ENCODE data around the gene KRT34.
A peak's percentile ranks its signal among the peaks of the same experiment; 100 is the strongest.
"Not testable (repeated sequence)": the region's sequence is repeated elsewhere in the genome, so short reads cannot be mapped to it uniquely, and the experiment has no call there.

Gene KRT34

DNA sequence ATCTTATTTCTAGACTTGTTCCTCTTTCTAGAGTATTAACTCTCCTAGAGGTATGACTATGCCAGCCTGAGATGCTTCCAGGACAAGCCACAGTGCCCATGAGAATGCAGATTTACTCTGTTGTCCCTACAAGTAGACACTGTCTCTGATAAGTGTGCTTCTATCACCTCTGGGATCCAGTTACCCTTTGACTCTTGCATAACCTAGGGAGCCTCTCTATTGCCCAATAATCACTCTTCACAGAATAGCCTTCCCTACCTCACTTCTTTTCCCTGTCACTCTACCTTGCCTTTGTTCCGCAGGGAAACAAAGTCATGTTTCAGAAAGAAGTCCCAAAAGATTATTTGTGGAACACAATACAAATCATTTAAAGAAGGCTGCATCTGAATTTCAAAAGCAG, 1.6 kb upstream of the KRT34 start:
- Histone ChIP-seq H4K91ac (ENCODE audit: low read length) (no peak overlapping the region), H4K8ac (ENCODE audit: low read length) (no peak overlapping the region), H2AFZ (ENCODE audit: low read depth, low read length) (no peak overlapping the region), H3K79me1 (replicated peaks; ENCODE audit: low read length, poor library complexity, severe bottlenecking) (no peaks in the 10 kb centered on the region), H3K27ac (ENCODE audit: low read length, poor library complexity, severe bottlenecking) (no peak overlapping the region), H3K14ac (ENCODE audit: low read length in 2 of 2) (no peak overlapping the region), H3K27me3 (ENCODE audit: control insufficient read depth in 1 of 2, insufficient read depth in 1 of 2, low read length in 2 of 2) (peaks cover 0 to 5% of the 10 kb centered on the region in 2 experiments), H2AK5ac (ENCODE audit: low read length, severe bottlenecking) (no peak overlapping the region), H3K9me3 (ENCODE audit: control insufficient read depth, low read length) (no peaks in the 10 kb centered on the region), H2BK15ac (ENCODE audit: low read depth, poor library complexity, severe bottlenecking) (no peak overlapping the region), H3K36me3 (ENCODE audit: control insufficient read depth in 1 of 2, insufficient read depth in 2 of 2, low read depth in 1 of 2, low read length in 2 of 2) (no peaks in the 10 kb centered on the region), H3K4me1 (ENCODE audit: control insufficient read depth, insufficient read depth, low read depth, low read length) (peaks cover 4% of the 10 kb centered on the region), H2BK5ac (ENCODE audit: low read depth, low read length, poor library complexity, severe bottlenecking) (no peak overlapping the region), H3K23ac (ENCODE audit: low read length in 2 of 2) (no peak overlapping the region), H3K4me3 (ENCODE audit: insufficient read depth in 1 of 2, low read depth in 1 of 2, low read length in 2 of 2) (no peak overlapping the region), H2BK120ac (ENCODE audit: low read depth, low read length) (no peak overlapping the region), H2BK12ac (ENCODE audit: low read length in 2 of 2) (no peak overlapping the region), H3K9ac (ENCODE audit: low read length) (no peak overlapping the region), H3K18ac (ENCODE audit: low read depth in 1 of 2, low read length in 2 of 2) (no peak overlapping the region), H3K4ac (ENCODE audit: low read depth in 1 of 2, low read length in 2 of 2) (no peak overlapping the region), H3K4me2 (ENCODE audit: low read length, poor library complexity, severe bottlenecking) (no peak overlapping the region)
- WGBS: 100% methylated on average over 1 of the region's 1 CpG
- no peak for DNase-seq

DNA sequence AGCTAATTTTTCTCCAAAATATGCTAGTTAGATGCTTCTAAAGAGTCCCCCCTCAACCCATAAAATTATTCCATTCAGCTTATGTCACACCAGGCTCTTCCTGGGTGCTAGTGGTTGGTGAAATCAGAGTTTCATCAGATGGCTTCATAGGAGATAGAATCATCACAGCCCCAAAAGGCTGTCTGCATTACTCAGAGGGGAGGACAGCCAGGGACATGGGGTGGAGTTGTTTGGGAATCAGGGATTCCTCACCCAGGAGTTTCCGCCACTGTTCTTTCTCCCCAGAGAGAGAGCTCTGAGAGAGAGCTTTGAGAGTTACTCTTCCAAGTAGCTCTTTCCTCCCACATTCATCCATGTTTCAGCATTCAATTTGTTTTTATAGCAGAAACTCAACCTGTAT, 288 bp upstream of the KRT34 start:
- Histone ChIP-seq H3K36me3 (ENCODE audit: control insufficient read depth in 1 of 2, insufficient read depth in 2 of 2, low read depth in 1 of 2, low read length in 2 of 2) (no peaks in the 10 kb centered on the region), H3K23ac (ENCODE audit: low read length in 2 of 2) (no peak overlapping the region), H2BK12ac (ENCODE audit: low read length in 2 of 2) (no peak overlapping the region), H3K18ac (ENCODE audit: low read depth in 1 of 2, low read length in 2 of 2) (no peak overlapping the region), H2AFZ (ENCODE audit: low read depth, low read length) (no peak overlapping the region), H3K27ac (ENCODE audit: low read length, poor library complexity, severe bottlenecking) (no peak overlapping the region), H3K27me3 (ENCODE audit: control insufficient read depth in 1 of 2, insufficient read depth in 1 of 2, low read length in 2 of 2) (no peaks in the 10 kb centered on the region), H3K9ac (ENCODE audit: low read length) (no peak overlapping the region), H4K8ac (ENCODE audit: low read length) (no peak overlapping the region), H3K4me2 (ENCODE audit: low read length, poor library complexity, severe bottlenecking) (no peak overlapping the region), H3K79me1 (replicated peaks; ENCODE audit: low read length, poor library complexity, severe bottlenecking) (no peaks in the 10 kb centered on the region), H3K4me3 (ENCODE audit: insufficient read depth in 1 of 2, low read depth in 1 of 2, low read length in 2 of 2) (no peak overlapping the region), H2BK120ac (ENCODE audit: low read depth, low read length) (no peak overlapping the region), H2AK5ac (ENCODE audit: low read length, severe bottlenecking) (no peak overlapping the region), H3K4me1 (ENCODE audit: control insufficient read depth, insufficient read depth, low read depth, low read length) (peaks cover 6% of the 10 kb centered on the region), H3K9me3 (ENCODE audit: control insufficient read depth, low read length) (no peaks in the 10 kb centered on the region), H3K14ac (ENCODE audit: low read length in 2 of 2) (no peak overlapping the region), H2BK15ac (ENCODE audit: low read depth, poor library complexity, severe bottlenecking) (no peak overlapping the region), H4K91ac (ENCODE audit: low read length) (no peak overlapping the region), H3K4ac (ENCODE audit: low read depth in 1 of 2, low read length in 2 of 2) (no peak overlapping the region), H2BK5ac (ENCODE audit: low read depth, low read length, poor library complexity, severe bottlenecking) (no peak overlapping the region)
- no CpG with 5 or more reads among the region's 1 CpG for WGBS
- DNase-seq: peak; percentile 32

- H2AFZ ChIP-seq (ENCODE audit: low read depth, low read length); H3K27me3 ChIP-seq (ENCODE audit: control insufficient read depth in 1 of 2, insufficient read depth in 1 of 2, low read length in 2 of 2); H2BK15ac ChIP-seq (ENCODE audit: low read depth, poor library complexity, severe bottlenecking); H3K4me3 ChIP-seq (ENCODE audit: insufficient read depth in 1 of 2, low read depth in 1 of 2, low read length in 2 of 2); H2BK12ac ChIP-seq (ENCODE audit: low read length in 2 of 2); H2BK120ac ChIP-seq (ENCODE audit: low read depth, low read length); H3K9me3 ChIP-seq (ENCODE audit: control insufficient read depth, low read length); H3K79me1 ChIP-seq (replicated peaks; ENCODE audit: low read length, poor library complexity, severe bottlenecking); H3K4me2 ChIP-seq (ENCODE audit: low read length, poor library complexity, severe bottlenecking); H3K27ac ChIP-seq (ENCODE audit: low read length, poor library complexity, severe bottlenecking); H3K4ac ChIP-seq (ENCODE audit: low read depth in 1 of 2, low read length in 2 of 2); H3K23ac ChIP-seq (ENCODE audit: low read length in 2 of 2); H4K8ac ChIP-seq (ENCODE audit: low read length); H3K9ac ChIP-seq (ENCODE audit: low read length); H2BK5ac ChIP-seq (ENCODE audit: low read depth, low read length, poor library complexity, severe bottlenecking); H3K4me1 ChIP-seq (ENCODE audit: control insufficient read depth, insufficient read depth, low read depth, low read length); H3K14ac ChIP-seq (ENCODE audit: low read length in 2 of 2); H4K91ac ChIP-seq (ENCODE audit: low read length); H3K18ac ChIP-seq (ENCODE audit: low read depth in 1 of 2, low read length in 2 of 2); H2AK5ac ChIP-seq (ENCODE audit: low read length, severe bottlenecking); H3K36me3 ChIP-seq (ENCODE audit: control insufficient read depth in 1 of 2, insufficient read depth in 2 of 2, low read depth in 1 of 2, low read length in 2 of 2): not testable (repeated sequence)
- 25% methylated on average over 7 of the region's 7 CpGs for WGBS
- DNase-seq: peak; percentile 90
Measured at GRCh38 chr17:41380091-41380490, 2.0 kb downstream of the KRT34 start.

DNA sequence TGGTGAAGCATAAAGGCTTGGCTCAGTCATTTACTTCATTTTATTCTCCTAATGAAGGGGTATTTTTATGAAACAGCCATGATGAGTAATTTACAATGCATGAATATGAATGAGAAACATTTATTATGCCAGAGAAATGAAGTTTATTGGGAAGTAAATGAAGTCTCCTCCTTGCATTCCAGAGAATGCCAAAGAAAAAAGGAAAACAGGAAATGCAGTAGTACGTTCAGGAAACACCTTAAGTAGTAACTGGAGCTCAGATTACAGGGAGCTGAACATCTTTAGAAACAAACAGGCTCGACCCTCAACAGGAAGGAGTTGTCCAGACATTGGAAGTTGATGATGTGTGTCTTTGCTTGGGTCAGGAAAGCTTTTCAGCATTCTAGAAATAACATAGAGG, 4.6 kb downstream of the KRT34 start:
- Histone ChIP-seq H3K4me3 (ENCODE audit: insufficient read depth in 1 of 2, low read depth in 1 of 2, low read length in 2 of 2) (no peak overlapping the region), H2BK12ac (ENCODE audit: low read length in 2 of 2) (no peak overlapping the region), H3K4me1 (ENCODE audit: control insufficient read depth, insufficient read depth, low read depth, low read length) (peaks cover 6% of the 10 kb centered on the region), H3K4ac (ENCODE audit: low read depth in 1 of 2, low read length in 2 of 2) (no peak overlapping the region), H3K27me3 (ENCODE audit: control insufficient read depth in 1 of 2, insufficient read depth in 1 of 2, low read length in 2 of 2) (peaks cover 0 to 19% of the 10 kb centered on the region in 2 experiments), H2BK15ac (ENCODE audit: low read depth, poor library complexity, severe bottlenecking) (no peak overlapping the region), H3K27ac (ENCODE audit: low read length, poor library complexity, severe bottlenecking) (no peak overlapping the region), H3K18ac (ENCODE audit: low read depth in 1 of 2, low read length in 2 of 2) (no peak overlapping the region), H3K36me3 (ENCODE audit: control insufficient read depth in 1 of 2, insufficient read depth in 2 of 2, low read depth in 1 of 2, low read length in 2 of 2) (no peaks in the 10 kb centered on the region), H2BK5ac (ENCODE audit: low read depth, low read length, poor library complexity, severe bottlenecking) (no peak overlapping the region), H3K23ac (ENCODE audit: low read length in 2 of 2) (no peak overlapping the region), H4K91ac (ENCODE audit: low read length) (no peak overlapping the region), H3K4me2 (ENCODE audit: low read length, poor library complexity, severe bottlenecking) (no peak overlapping the region), H3K79me1 (replicated peaks; ENCODE audit: low read length, poor library complexity, severe bottlenecking) (no peaks in the 10 kb centered on the region), H3K14ac (ENCODE audit: low read length in 2 of 2) (no peak overlapping the region), H2AK5ac (ENCODE audit: low read length, severe bottlenecking) (no peak overlapping the region), H2BK120ac (ENCODE audit: low read depth, low read length) (no peak overlapping the region), H4K8ac (ENCODE audit: low read length) (no peak overlapping the region), H3K9me3 (ENCODE audit: control insufficient read depth, low read length) (peaks cover 19% of the 10 kb centered on the region), H3K9ac (ENCODE audit: low read length) (no peak overlapping the region), H2AFZ (ENCODE audit: low read depth, low read length) (no peak overlapping the region)
- DNase-seq: no peak
- WGBS: 29% methylated on average over 2 of the region's 2 CpGs

Data from mesenchymal stem cell (in vitro differentiated cells and primary cell).